IMR-90 (cell line): ENCODE results near the gene CYP1A2. TPM values are rescaled to one million over a fixed set of nuclear protein-coding genes. Genes with fewer than 3 reads are reported as not detected.

Experiments
- ATAC-seq: fragments of 200-7000 bp; cut with Tn5 transposase; 2 replicates; pipeline ENCODE4 v1.9.1; 2020; ENCODE audit warnings: low read depth, mild to moderate bottlenecking, moderate library complexity
- BruUV-seq: library from RNA; stranded (reverse); fragments of 400-500 nt; replicated peaks from 2 replicates; lab custom pipeline; 2021; lab: Mats Ljungman, UMichigan
- CTCF ChIA-PET: fragments of 300-600 bp; formaldehyde crosslinking; extraction: SDS; loops from one replicate; lab custom pipeline; 2021; ENCODE audit warnings: antibody characterized with exemption; lab: Yijun Ruan, JAX
- POLR2A ChIA-PET: fragments of 300-600 bp; sonication (Branson Sonifier 250); formaldehyde crosslinking; loops from one replicate; lab custom pipeline; 2022; ENCODE audit warnings: antibody characterized with exemption; ENCODE audit not compliant: unreplicated experiment; lab: Charles Lee
- DNase-seq: peaks from one replicate; pipeline ENCODE4 v3.0.0; 2013
- H2AFZ ChIP-seq: replicated peaks from 2 replicates; pipeline ENCODE3; 2013; ENCODE audit warnings: low read length, mild to moderate bottlenecking; ENCODE audit not compliant: poor library complexity
- H2AK5ac ChIP-seq: 2 replicates; pipeline ENCODE4 v1.6.1; 2013; ENCODE audit warnings: low read depth, low read length, inconsistent platforms
- H2AK9ac ChIP-seq: replicated peaks from 2 replicates; pipeline ENCODE3; 2013; ENCODE audit warnings: mild to moderate bottlenecking, low read depth, low read length, moderate library complexity; ENCODE audit not compliant: poor library complexity
- H2BK120ac ChIP-seq: 2 replicates; pipeline ENCODE4 v1.6.1; 2013; ENCODE audit warnings: low read depth, low read length, inconsistent platforms
- H2BK15ac ChIP-seq: 3 replicates; pipeline ENCODE4 v1.6.1; 2013; ENCODE audit warnings: low read depth, low read length, inconsistent platforms
- H2BK20ac ChIP-seq: 2 replicates; pipeline ENCODE4 v1.6.1; 2013; ENCODE audit warnings: low read depth, mild to moderate bottlenecking, inconsistent platforms, low read length, moderate library complexity
- H2BK5ac ChIP-seq: 2 replicates; pipeline ENCODE4 v1.6.1; 2013; ENCODE audit warnings: mild to moderate bottlenecking, low read depth, low read length, inconsistent platforms; ENCODE audit not compliant: poor library complexity, severe bottlenecking
- H3K14ac ChIP-seq: replicated peaks from 2 replicates; pipeline ENCODE4 v1.6.1; 2013; ENCODE audit warnings: low read depth, low read length, inconsistent platforms
- H3K18ac ChIP-seq: 2 replicates; pipeline ENCODE4 v1.6.1; 2013; ENCODE audit warnings: low read depth, low read length, control low read depth
- H3K23ac ChIP-seq: 2 replicates; pipeline ENCODE4 v1.6.1; 2013; ENCODE audit warnings: low read depth, low read length, inconsistent platforms
- H3K27ac ChIP-seq: 2 replicates; pipeline ENCODE4 v1.5.1; 2013; ENCODE audit warnings: mild to moderate bottlenecking, control low read depth, low read length; ENCODE audit not compliant: insufficient read depth
- H3K27me3 ChIP-seq: 2 replicates; pipeline ENCODE4 v1.6.1; 2013; ENCODE audit warnings: low read length; ENCODE audit not compliant: control insufficient read depth, insufficient read depth
- H3K36me3 ChIP-seq: 2 replicates; pipeline ENCODE4 v1.6.1; 2013; ENCODE audit warnings: low read length, mixed read lengths; ENCODE audit not compliant: control insufficient read depth, insufficient read depth
- H3K4ac ChIP-seq: 2 replicates; pipeline ENCODE4 v1.6.1; 2013; ENCODE audit warnings: low read depth, low read length, inconsistent platforms
- H3K4me1 ChIP-seq: 2 replicates; pipeline ENCODE4 v1.6.1; 2013; ENCODE audit warnings: low read length, mixed read lengths; ENCODE audit not compliant: control insufficient read depth, insufficient read depth
- H3K4me2 ChIP-seq: 2 replicates; pipeline ENCODE4 v1.6.1; 2013; ENCODE audit warnings: low read depth, mild to moderate bottlenecking, control low read depth, low read length, moderate library complexity
- H3K4me3 ChIP-seq: 2 replicates; pipeline ENCODE4 v1.5.1; 2013; ENCODE audit warnings: low read depth, mild to moderate bottlenecking, control low read depth, low read length, moderate library complexity; ENCODE audit not compliant: insufficient read depth
- H3K56ac ChIP-seq: 2 replicates; pipeline ENCODE4 v1.6.1; 2013; ENCODE audit warnings: low read length, inconsistent platforms; ENCODE audit not compliant: insufficient read depth; ENCODE audit errors: extremely low read depth
- H3K79me1 ChIP-seq, 2 experiments: 2 replicates each; pipeline ENCODE4 v1.6.1; 2013; ENCODE audit warnings: low read length in 2 of 2, inconsistent platforms in 1 of 2, low read depth in 1 of 2
- H3K9ac ChIP-seq: 2 replicates; pipeline ENCODE4 v1.6.1; 2013; ENCODE audit warnings: low read depth, low read length, control low read depth
- H3K9me1 ChIP-seq: 2 replicates; pipeline ENCODE4 v1.6.1; 2013; ENCODE audit warnings: low read length, inconsistent platforms; ENCODE audit not compliant: insufficient read depth
- H3K9me3 ChIP-seq: 2 replicates; pipeline ENCODE4 v1.6.1; 2013; ENCODE audit warnings: low read length; ENCODE audit not compliant: control insufficient read depth, insufficient read depth
- H4K20me1 ChIP-seq: 2 replicates; pipeline ENCODE4 v1.6.1; 2013; ENCODE audit warnings: low read length, inconsistent platforms; ENCODE audit not compliant: insufficient read depth
- H4K5ac ChIP-seq: 2 replicates; pipeline ENCODE4 v1.6.1; 2013; ENCODE audit warnings: mild to moderate bottlenecking, low read depth, low read length, control low read depth
- H4K8ac ChIP-seq, 2 experiments: 2 replicates each; pipeline ENCODE4 v1.6.1; 2013; ENCODE audit warnings: low read depth in 2 of 2, low read length in 2 of 2, control low read depth in 1 of 2, inconsistent platforms in 1 of 2
- H4K91ac ChIP-seq: 2 replicates; pipeline ENCODE4 v1.6.1; 2013; ENCODE audit warnings: low read depth, low read length, inconsistent platforms; ENCODE audit not compliant: insufficient read depth
- BHLHE40 ChIP-seq: fragments of 150-350 bp; IDR thresholded peaks from 2 replicates; pipeline ENCODE4 v1.6.1; 2016; ENCODE audit warnings: mild to moderate bottlenecking, low read depth, low read length
- CEBPB ChIP-seq: IDR thresholded peaks from 2 replicates; pipeline ENCODE4 v1.6.1; 2012; ENCODE audit warnings: low read depth, low read length, improper control_type of control experiment
- CHD1 ChIP-seq: IDR thresholded peaks from 2 replicates; pipeline ENCODE4 v1.6.1; 2012; ENCODE audit warnings: low read depth, low read length, improper control_type of control experiment
- FOS ChIP-seq: fragments of 150-350 bp; IDR thresholded peaks from 2 replicates; pipeline ENCODE4 v1.6.1; 2016; ENCODE audit warnings: low read depth, low read length
- NFE2L2 ChIP-seq: fragments of 150-350 bp; IDR thresholded peaks from 2 replicates; pipeline ENCODE4 v1.6.1; 2016; ENCODE audit warnings: low read depth, mild to moderate bottlenecking, low read length
- POLR2A ChIP-seq: IDR thresholded peaks from 2 replicates; pipeline ENCODE4 v1.6.1; 2012; ENCODE audit warnings: mild to moderate bottlenecking, low read depth, low read length
- RCOR1 ChIP-seq: IDR thresholded peaks from 2 replicates; pipeline ENCODE4 v1.6.1; 2012; ENCODE audit warnings: mild to moderate bottlenecking, low read length, improper control_type of control experiment; ENCODE audit not compliant: insufficient replicate concordance
- RFX5 ChIP-seq: IDR thresholded peaks from 2 replicates; pipeline ENCODE4 v1.8.0; 2012; ENCODE audit warnings: low read depth, mild to moderate bottlenecking, low read length, moderate library complexity
- SMC3 ChIP-seq: fragments of 150-350 bp; IDR thresholded peaks from 2 replicates; pipeline ENCODE4 v1.6.1; 2016; ENCODE audit warnings: low read depth, mild to moderate bottlenecking, antibody characterized with exemption, low read length, moderate library complexity
- WGBS, 2 experiments: methylation state at CpG; one replicate each; pipeline versions ENCODE4 v1.1.5 to v1.1.7; 2013; ENCODE audit warnings: missing lambda C conversion rate in 2 of 2; ENCODE audit not compliant: insufficient read length in 1 of 2; ENCODE audit errors: extremely low coverage in 2 of 2; 5-methylcytosine and 5-hydroxymethylcytosine counted together
- dilution Hi-C: fragments of 300-500 bp; cut with HindIII; formaldehyde crosslinking; loops from one replicate; pipeline ENCODE4 v1.14.3; 2018; ENCODE audit warnings: low sequenced_read_pairs; ENCODE audit not compliant: unreplicated experiment
- in situ Hi-C: fragments of 300-500 bp; cut with MboI; formaldehyde crosslinking; loops from 3 replicates; pipeline ENCODE4 v1.14.3; 2019; ENCODE audit warnings: low sequenced_read_pairs, inconsistent platforms, mixed read lengths
- intact Hi-C: fragments of 100-400 bp; cut with micrococcal nuclease; formaldehyde crosslinking; loops from 2 replicates; pipeline ENCODE4 v1.10.0; 2022
- polyA plus RNA-seq, 3 experiments: library from polyadenylated mRNA; depleted of rRNA; stranded (reverse); fragments of >200 nt; gene quantifications; 2 replicates each; pipeline ENCODE4 v1.2.3, GENCODE V29; 2012; ENCODE audit warnings: low replicate concordance in 1 of 3
- total RNA-seq: library from RNA; depleted of rRNA; stranded (reverse); fragments of >200 nt; gene quantifications from 2 replicates; pipeline ENCODE4 v1.2.3, GENCODE V29; 2012
- TF ChIP-seq, protein P1 (sequence below): fragments of 150-350 bp; IDR thresholded peaks from 2 replicates; pipeline ENCODE4 v1.6.1; 2016; ENCODE audit warnings: low read depth, mild to moderate bottlenecking, low read length, moderate library complexity, borderline replicate concordance
- TF ChIP-seq, protein P2 (sequence below): conservative IDR thresholded peaks from 2 replicates; pipeline ENCODE4 v1.5.1; 2012; ENCODE audit warnings: mild to moderate bottlenecking, low read depth, low read length, improper control_type of control experiment

The CYP1A2 gene
- total and polyA plus RNA-seq, 2 of the 4 experiments (the other 2 are of a cell fraction) = not detected

- ATAC-seq = no peak
These were observed 36.0 kb downstream of the CYP1A2 start for GRCh38 chr15:74784426-74785193.

More at GRCh38 chr15:74784426-74785193, 36.0 kb downstream of the CYP1A2 start:
- 0 out of 2 replicates have a peak overlapping the region, but pooled peaks have one; percentile 15 for H3K23ac ChIP-seq
- H3K36me3 ChIP-seq = peaks cover 2% of the 10 kb centered on the region; the same call in 1 of the 2 replicates
- no peak overlapping the region for H2BK120ac ChIP-seq
- no peak overlapping the region for H3K14ac ChIP-seq
- no peaks in the 10 kb centered on the region for H3K27me3 ChIP-seq
- peak overlapping the region; percentile 68; the same call in 1 of the 2 replicates for H3K9ac ChIP-seq
- H3K9me1 ChIP-seq = peaks cover 26% of the 10 kb centered on the region
- ChIA-PET CTCF (no interaction called here), POLR2A (no interaction called here)
- peaks cover 28% of the 10 kb centered on the region for H3K4me1 ChIP-seq
- 73% methylated on average over 2 of the region's 8 CpGs; no CpG with 5 or more reads in 1 of the 2 experiments for WGBS, 2 experiments
- intact Hi-C loops (no loop called here), in situ Hi-C loops (no loop called here), dilution Hi-C loops (no loop called here)
- H2AK5ac ChIP-seq = no peak overlapping the region
- no peak overlapping the region for H3K56ac ChIP-seq
- H4K91ac ChIP-seq = no peak overlapping the region
- H3K4me3 ChIP-seq = no peak overlapping the region
- H4K20me1 ChIP-seq = peaks cover 64% of the 10 kb centered on the region
- no peak overlapping the region for H2AK9ac ChIP-seq
- H3K18ac ChIP-seq = no peak overlapping the region
- H3K9me3 ChIP-seq = no peaks in the 10 kb centered on the region
- no peak overlapping the region for H4K5ac ChIP-seq
- TF ChIP-seq, protein P1, sequence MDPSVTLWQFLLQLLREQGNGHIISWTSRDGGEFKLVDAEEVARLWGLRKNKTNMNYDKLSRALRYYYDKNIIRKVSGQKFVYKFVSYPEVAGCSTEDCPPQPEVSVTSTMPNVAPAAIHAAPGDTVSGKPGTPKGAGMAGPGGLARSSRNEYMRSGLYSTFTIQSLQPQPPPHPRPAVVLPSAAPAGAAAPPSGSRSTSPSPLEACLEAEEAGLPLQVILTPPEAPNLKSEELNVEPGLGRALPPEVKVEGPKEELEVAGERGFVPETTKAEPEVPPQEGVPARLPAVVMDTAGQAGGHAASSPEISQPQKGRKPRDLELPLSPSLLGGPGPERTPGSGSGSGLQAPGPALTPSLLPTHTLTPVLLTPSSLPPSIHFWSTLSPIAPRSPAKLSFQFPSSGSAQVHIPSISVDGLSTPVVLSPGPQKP = no peak
- TF ChIP-seq, protein P2, sequence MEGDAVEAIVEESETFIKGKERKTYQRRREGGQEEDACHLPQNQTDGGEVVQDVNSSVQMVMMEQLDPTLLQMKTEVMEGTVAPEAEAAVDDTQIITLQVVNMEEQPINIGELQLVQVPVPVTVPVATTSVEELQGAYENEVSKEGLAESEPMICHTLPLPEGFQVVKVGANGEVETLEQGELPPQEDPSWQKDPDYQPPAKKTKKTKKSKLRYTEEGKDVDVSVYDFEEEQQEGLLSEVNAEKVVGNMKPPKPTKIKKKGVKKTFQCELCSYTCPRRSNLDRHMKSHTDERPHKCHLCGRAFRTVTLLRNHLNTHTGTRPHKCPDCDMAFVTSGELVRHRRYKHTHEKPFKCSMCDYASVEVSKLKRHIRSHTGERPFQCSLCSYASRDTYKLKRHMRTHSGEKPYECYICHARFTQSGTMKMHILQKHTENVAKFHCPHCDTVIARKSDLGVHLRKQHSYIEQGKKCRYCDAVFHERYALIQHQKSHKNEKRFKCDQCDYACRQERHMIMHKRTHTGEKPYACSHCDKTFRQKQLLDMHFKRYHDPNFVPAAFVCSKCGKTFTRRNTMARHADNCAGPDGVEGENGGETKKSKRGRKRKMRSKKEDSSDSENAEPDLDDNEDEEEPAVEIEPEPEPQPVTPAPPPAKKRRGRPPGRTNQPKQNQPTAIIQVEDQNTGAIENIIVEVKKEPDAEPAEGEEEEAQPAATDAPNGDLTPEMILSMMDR = no peak
- TF ChIP-seq POLR2A (no peak), BHLHE40 (no peak), SMC3 (no peak), FOS (no peak), CEBPB (no peak), RFX5 (no peak), NFE2L2 (no peak), CHD1 (no peak), RCOR1 (no peak)
- BruUV-seq = no TSS peak
- no peak overlapping the region for H4K8ac ChIP-seq
- H2BK15ac ChIP-seq = no peak overlapping the region
- H3K4ac ChIP-seq = no peak overlapping the region
- no peak overlapping the region for H3K27ac ChIP-seq
- no peak overlapping the region for H2BK20ac ChIP-seq
- H3K4me2 ChIP-seq = no peak overlapping the region
- no peak for DNase-seq
- H2BK5ac ChIP-seq = no peak overlapping the region
- no peak overlapping the region for H2AFZ ChIP-seq
- H3K79me1 ChIP-seq = peaks cover 9 to 78% of the 10 kb centered on the region in 2 experiments; a peak in 3 of 4 replicates
